D341Med (cell line): Measurements from ENCODE around the gene CSNK2A2.

Source experiments
- DNase-seq: peaks from one replicate; pipeline ENCODE4 v3.0.0; 2012; ENCODE audit warnings: low spot score

CSNK2A2 gene

GRCh38 chr16:58198022-58198683 is at the start of gene CSNK2A2:
CSNK2A2 (minus strand) TSS chr16:58198106; CDS start chr16:58197736, 370 bp downstream.
- DNase-seq: peak; percentile 97

- no peak for DNase-seq
Observed at GRCh38 chr16:58243528-58244004, 45.7 kb upstream of the CSNK2A2 start.

- no peak for DNase-seq
Observed at GRCh38 chr16:58236831-58237230, 38.9 kb upstream of the CSNK2A2 start.

GRCh38 chr16:58236231-58236690 is 38.4 kb upstream of the CSNK2A2 start:
- DNase-seq: peak; percentile 78

- no peak for DNase-seq
Observed at GRCh38 chr16:58235663-58236062, 37.8 kb upstream of the CSNK2A2 start.

- no peak for DNase-seq
Observed at GRCh38 chr16:58234831-58235595, 37.1 kb upstream of the CSNK2A2 start.

GRCh38 chr16:58230259-58230658 is 32.4 kb upstream of the CSNK2A2 start:
- DNase-seq: no peak

GRCh38 chr16:58226790-58227189 is 28.9 kb upstream of the CSNK2A2 start:
- no peak for DNase-seq

GRCh38 chr16:58225965-58226602 is 28.2 kb upstream of the CSNK2A2 start:
- no peak for DNase-seq

- no peak for DNase-seq
Observed at GRCh38 chr16:58222532-58223316, 24.8 kb upstream of the CSNK2A2 start.

- DNase-seq: no peak
Observed at GRCh38 chr16:58219432-58219831, 21.5 kb upstream of the CSNK2A2 start.

GRCh38 chr16:58218786-58219185 is 20.9 kb upstream of the CSNK2A2 start:
- no peak for DNase-seq

- no peak for DNase-seq
Observed at GRCh38 chr16:58217311-58217925, 19.5 kb upstream of the CSNK2A2 start.

- no peak for DNase-seq
Observed at GRCh38 chr16:58212824-58213655, 15.1 kb upstream of the CSNK2A2 start.

GRCh38 chr16:58211846-58212245 is 13.9 kb upstream of the CSNK2A2 start:
- no peak for DNase-seq

GRCh38 chr16:58211245-58211644 is 13.3 kb upstream of the CSNK2A2 start:
- DNase-seq: no peak

- DNase-seq: no peak
Observed at GRCh38 chr16:58205276-58206036, 7.5 kb upstream of the CSNK2A2 start.

- no peak for DNase-seq
Observed at GRCh38 chr16:58201163-58201562, 3.3 kb upstream of the CSNK2A2 start.

- no peak for DNase-seq
Observed at GRCh38 chr16:58200004-58200797, 2.3 kb upstream of the CSNK2A2 start.
